ENCODE measurements around the gene RNPS1. TPM values are rescaled to one million over a fixed set of nuclear protein-coding genes. Genes with fewer than 3 reads are reported as not detected.

RNPS1 gene
- total RNA-seq, 1 experiment from 2014 or later = 164 TPM

- DNase-seq (ENCODE audit: low read depth) = no peak
Observed at GRCh38 chr16:2213817-2214718, 53.9 kb downstream of the RNPS1 start.

GRCh38 chr16:2212362-2213324 lies 55.3 kb downstream of the RNPS1 start:
- peak; percentile 43 for DNase-seq (ENCODE audit: low read depth)

- DNase-seq (ENCODE audit: low read depth) = no peak
Observed at GRCh38 chr16:2211923-2212347, 56.0 kb downstream of the RNPS1 start.

GRCh38 chr16:2210386-2211365 lies 57.2 kb downstream of the RNPS1 start, which contains the start of gene BRICD5:
Gene BRICD5, minus strand, starts transcription at chr16:2210863. Its CDS starts 30 bp downstream, at chr16:2210833.
- DNase-seq (ENCODE audit: low read depth) = peak; percentile 61

- no peak for DNase-seq (ENCODE audit: low read depth)
Observed at GRCh38 chr16:2210009-2210332, 58.0 kb downstream of the RNPS1 start.

- DNase-seq (ENCODE audit: low read depth) = no peak
Observed at GRCh38 chr16:2209258-2210008, 58.5 kb downstream of the RNPS1 start.

- DNase-seq (ENCODE audit: low read depth) = no peak
Observed at GRCh38 chr16:2208772-2209171, 59.2 kb downstream of the RNPS1 start.

- DNase-seq (ENCODE audit: low read depth) = no peak
Observed at GRCh38 chr16:2208308-2208707, 59.6 kb downstream of the RNPS1 start.

GRCh38 chr16:2207872-2208271 lies 60.1 kb downstream of the RNPS1 start:
- DNase-seq (ENCODE audit: low read depth) = no peak

GRCh38 chr16:2206780-2207433 lies 61.0 kb downstream of the RNPS1 start:
- DNase-seq (ENCODE audit: low read depth) = no peak

- DNase-seq (ENCODE audit: low read depth) = no peak
Observed at GRCh38 chr16:2206420-2206779, 61.5 kb downstream of the RNPS1 start.

- no peak for DNase-seq (ENCODE audit: low read depth)
Observed at GRCh38 chr16:2205967-2206313, 62.0 kb downstream of the RNPS1 start.

- DNase-seq (ENCODE audit: low read depth) = peak; percentile 70
Observed at GRCh38 chr16:2205104-2205966, 62.6 kb downstream of the RNPS1 start, which contains the start of gene MLST8. Gene MLST8, plus strand, starts transcription at chr16:2205454. Its CDS starts 632 bp downstream, at chr16:2206086.

GRCh38 chr16:2204416-2205103 lies 63.4 kb downstream of the RNPS1 start:
- DNase-seq (ENCODE audit: low read depth) = no peak
